Measurements from ENCODE around the gene PCDHAC2.

DNA sequence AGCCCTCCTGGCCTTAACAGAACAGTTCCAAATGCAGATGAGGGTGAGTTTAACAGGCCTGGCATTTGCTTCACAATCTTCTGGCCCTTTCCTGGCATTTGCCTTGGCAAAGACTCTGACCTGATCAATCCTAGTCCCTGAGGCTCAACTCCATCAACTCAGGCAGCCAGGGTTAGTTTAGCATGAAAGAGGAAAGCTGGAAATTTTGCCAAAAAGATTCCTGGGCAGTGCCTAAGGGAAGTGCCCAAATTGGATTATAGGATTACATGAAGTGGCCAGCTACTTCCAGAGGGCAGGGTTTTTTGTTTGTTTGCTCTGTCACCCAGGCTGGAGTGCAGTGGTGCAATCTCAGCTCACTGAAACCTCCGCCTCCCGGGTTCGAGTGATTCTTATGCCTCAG, 36.8 kb downstream of the PCDHAC2 start:
- TF ChIP-seq, protein P1, sequence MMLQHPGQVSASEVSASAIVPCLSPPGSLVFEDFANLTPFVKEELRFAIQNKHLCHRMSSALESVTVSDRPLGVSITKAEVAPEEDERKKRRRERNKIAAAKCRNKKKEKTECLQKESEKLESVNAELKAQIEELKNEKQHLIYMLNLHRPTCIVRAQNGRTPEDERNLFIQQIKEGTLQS (IDR thresholded peaks at IDR 0.05): no peak
- TF ChIP-seq CTCF (IDR thresholded peaks at IDR 0.05; ENCODE audit: low read depth, low read length, missing input control): no peak
- TF ChIP-seq RAD21 (IDR thresholded peaks at IDR 0.05): no peak
- no peak for TF ChIP-seq GABPA (IDR thresholded peaks at IDR 0.05 in 1 of 2, conservative IDR thresholded peaks at IDR 0.05 in 1 of 2)
- TF ChIP-seq REST (IDR thresholded peaks at IDR 0.05): no peak
- TF ChIP-seq, protein P2, sequence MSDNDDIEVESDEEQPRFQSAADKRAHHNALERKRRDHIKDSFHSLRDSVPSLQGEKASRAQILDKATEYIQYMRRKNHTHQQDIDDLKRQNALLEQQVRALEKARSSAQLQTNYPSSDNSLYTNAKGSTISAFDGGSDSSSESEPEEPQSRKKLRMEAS (IDR thresholded peaks at IDR 0.05): no peak
- TF ChIP-seq EGR1 (IDR thresholded peaks at IDR 0.05; ENCODE audit: low read depth in 2 of 2): no peak
- no peak for TF ChIP-seq SP1 (IDR thresholded peaks at IDR 0.05)
- TF ChIP-seq TAF1 (conservative IDR thresholded peaks at IDR 0.05): no peak
- no peak for TF ChIP-seq JUND (IDR thresholded peaks at IDR 0.05)

Measured in liver (tissue), 3 donors.